IMR-90 (cell line): ENCODE results near the gene TEX44.

Source experiments
- CEBPB ChIP-seq: IDR thresholded peaks from 2 replicates; pipeline ENCODE4 v1.6.1; 2012; ENCODE audit warnings: low read depth, low read length, improper control_type of control experiment
- ELK1 ChIP-seq: fragments of 150-350 bp; IDR thresholded peaks from 2 replicates; pipeline ENCODE4 v1.6.1; 2016; ENCODE audit warnings: low read depth, mild to moderate bottlenecking, low read length, moderate library complexity, borderline replicate concordance
- FOS ChIP-seq: fragments of 150-350 bp; IDR thresholded peaks from 2 replicates; pipeline ENCODE4 v1.6.1; 2016; ENCODE audit warnings: low read depth, low read length
- NFE2L2 ChIP-seq: fragments of 150-350 bp; IDR thresholded peaks from 2 replicates; pipeline ENCODE4 v1.6.1; 2016; ENCODE audit warnings: low read depth, mild to moderate bottlenecking, low read length
- POLR2A ChIP-seq: IDR thresholded peaks from 2 replicates; pipeline ENCODE4 v1.6.1; 2012; ENCODE audit warnings: mild to moderate bottlenecking, low read depth, low read length
- TF ChIP-seq, protein P1 (sequence below): conservative IDR thresholded peaks from 2 replicates; pipeline ENCODE4 v1.5.1; 2012; ENCODE audit warnings: mild to moderate bottlenecking, low read depth, low read length, improper control_type of control experiment

GRCh38 chr2:231565887-231566594 lies 26.6 kb upstream of the TEX44 start:
- TF ChIP-seq POLR2A, result no peak
- TF ChIP-seq ELK1, result no peak
- TF ChIP-seq FOS, result no peak
- TF ChIP-seq, protein P1, sequence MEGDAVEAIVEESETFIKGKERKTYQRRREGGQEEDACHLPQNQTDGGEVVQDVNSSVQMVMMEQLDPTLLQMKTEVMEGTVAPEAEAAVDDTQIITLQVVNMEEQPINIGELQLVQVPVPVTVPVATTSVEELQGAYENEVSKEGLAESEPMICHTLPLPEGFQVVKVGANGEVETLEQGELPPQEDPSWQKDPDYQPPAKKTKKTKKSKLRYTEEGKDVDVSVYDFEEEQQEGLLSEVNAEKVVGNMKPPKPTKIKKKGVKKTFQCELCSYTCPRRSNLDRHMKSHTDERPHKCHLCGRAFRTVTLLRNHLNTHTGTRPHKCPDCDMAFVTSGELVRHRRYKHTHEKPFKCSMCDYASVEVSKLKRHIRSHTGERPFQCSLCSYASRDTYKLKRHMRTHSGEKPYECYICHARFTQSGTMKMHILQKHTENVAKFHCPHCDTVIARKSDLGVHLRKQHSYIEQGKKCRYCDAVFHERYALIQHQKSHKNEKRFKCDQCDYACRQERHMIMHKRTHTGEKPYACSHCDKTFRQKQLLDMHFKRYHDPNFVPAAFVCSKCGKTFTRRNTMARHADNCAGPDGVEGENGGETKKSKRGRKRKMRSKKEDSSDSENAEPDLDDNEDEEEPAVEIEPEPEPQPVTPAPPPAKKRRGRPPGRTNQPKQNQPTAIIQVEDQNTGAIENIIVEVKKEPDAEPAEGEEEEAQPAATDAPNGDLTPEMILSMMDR, result no peak
- TF ChIP-seq NFE2L2, result no peak
- no peak for TF ChIP-seq CEBPB
